VCaP (cell line): ENCODE data around the gene TMBIM4.

Experiments used
- H3K27ac ChIP-seq: fragments of 450-650 bp; 2 replicates; pipeline ENCODE4 v1.5.1; 2017
- CTCF ChIP-seq: fragments of 450-650 bp; conservative IDR thresholded peaks from 2 replicates; pipeline ENCODE4 v1.5.1; 2017; ENCODE audit warnings: mild to moderate bottlenecking, moderate library complexity

TMBIM4 gene

GRCh38 chr12:66119870-66120241 lies 49.9 kb downstream of the TMBIM4 start:
- H3K27ac ChIP-seq: no peak overlapping the region
- no peak for TF ChIP-seq CTCF

GRCh38 chr12:66119229-66119869 lies 50.4 kb downstream of the TMBIM4 start:
- H3K27ac ChIP-seq: no peak overlapping the region
- TF ChIP-seq CTCF: no peak

GRCh38 chr12:66118240-66118891 lies 51.4 kb downstream of the TMBIM4 start:
- no peak for TF ChIP-seq CTCF
- H3K27ac ChIP-seq: no peak overlapping the region

GRCh38 chr12:66117242-66117641 lies 52.6 kb downstream of the TMBIM4 start:
- no peak overlapping the region for H3K27ac ChIP-seq
- no peak for TF ChIP-seq CTCF

- H3K27ac ChIP-seq: no peak overlapping the region
- TF ChIP-seq CTCF: no peak
Measured at GRCh38 chr12:66115071-66115600, 54.7 kb downstream of the TMBIM4 start.

- TF ChIP-seq CTCF: no peak
- H3K27ac ChIP-seq: no peak overlapping the region
Measured at GRCh38 chr12:66113471-66113870, 56.3 kb downstream of the TMBIM4 start.

GRCh38 chr12:66111605-66112004 lies 58.2 kb downstream of the TMBIM4 start:
- TF ChIP-seq CTCF: no peak
- no peak overlapping the region for H3K27ac ChIP-seq
